Measurements from ENCODE around the gene FCHSD2.

GRCh38 chr11:73055002-73055401 lies 87.1 kb downstream of the FCHSD2 start:
- TF ChIP-seq CTCF (IDR thresholded peaks at IDR 0.05; ENCODE audit: low read length) (no peak), EZH2 (IDR thresholded peaks at IDR 0.05; ENCODE audit: borderline replicate concordance, low read length) (no peak)

Data from OCI-LY1 (cell line).